Measurements from ENCODE around the gene SNRPA.
"Not testable (repeated sequence)": the region's sequence is repeated elsewhere in the genome, so short reads cannot be mapped to it uniquely, and the experiment has no call there.

SNRPA gene

DNA sequence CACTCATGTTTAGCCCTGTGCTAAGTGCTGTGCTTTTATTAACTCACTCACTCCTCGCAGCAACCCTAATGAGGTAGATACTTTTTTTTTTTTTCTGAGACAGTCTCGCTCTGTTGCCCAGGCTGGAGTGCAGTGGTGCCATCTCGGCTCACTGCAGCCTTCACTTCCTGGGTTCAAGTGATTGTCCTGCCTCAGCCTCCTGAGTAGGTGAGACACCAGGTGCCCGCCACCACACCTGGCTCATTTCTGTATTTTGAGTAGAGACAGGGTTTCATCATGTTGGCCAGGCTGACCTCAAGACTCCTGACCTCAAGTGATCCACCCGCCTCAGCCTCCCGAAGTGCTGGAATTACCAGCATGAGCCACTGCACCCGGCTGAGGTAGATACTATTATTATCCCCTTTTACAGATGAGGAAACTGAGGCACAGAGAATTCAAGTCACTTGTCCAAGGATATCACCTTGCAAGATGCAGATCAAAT lies 31.5 kb upstream of the SNRPA start:
- DNase-seq (ENCODE audit: low read depth), result no peak
- H3K4me3 ChIP-seq (ENCODE audit: low read depth, low read length), result peak overlapping the region; percentile 88

DNA sequence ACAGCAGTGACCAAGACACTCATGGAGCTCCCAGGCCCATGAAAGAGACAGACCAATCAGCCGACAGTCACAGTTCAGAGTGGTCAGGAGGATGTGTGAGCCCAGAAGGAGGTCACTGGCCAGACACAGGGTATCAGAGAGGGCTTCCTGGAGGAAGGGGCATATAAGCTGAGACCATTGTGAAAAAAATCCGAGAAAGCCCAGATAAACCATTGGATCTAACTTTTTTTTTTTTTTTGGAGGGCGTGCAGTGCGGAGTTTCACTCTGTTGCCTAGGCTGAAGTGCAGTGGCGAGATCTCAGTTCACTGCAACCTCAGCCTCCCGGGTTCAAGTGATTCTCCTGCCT lies 29.9 kb upstream of the SNRPA start:
- peak overlapping the region; percentile 88 for H3K4me3 ChIP-seq (ENCODE audit: low read depth, low read length)
- no peak for DNase-seq (ENCODE audit: low read depth)

DNA sequence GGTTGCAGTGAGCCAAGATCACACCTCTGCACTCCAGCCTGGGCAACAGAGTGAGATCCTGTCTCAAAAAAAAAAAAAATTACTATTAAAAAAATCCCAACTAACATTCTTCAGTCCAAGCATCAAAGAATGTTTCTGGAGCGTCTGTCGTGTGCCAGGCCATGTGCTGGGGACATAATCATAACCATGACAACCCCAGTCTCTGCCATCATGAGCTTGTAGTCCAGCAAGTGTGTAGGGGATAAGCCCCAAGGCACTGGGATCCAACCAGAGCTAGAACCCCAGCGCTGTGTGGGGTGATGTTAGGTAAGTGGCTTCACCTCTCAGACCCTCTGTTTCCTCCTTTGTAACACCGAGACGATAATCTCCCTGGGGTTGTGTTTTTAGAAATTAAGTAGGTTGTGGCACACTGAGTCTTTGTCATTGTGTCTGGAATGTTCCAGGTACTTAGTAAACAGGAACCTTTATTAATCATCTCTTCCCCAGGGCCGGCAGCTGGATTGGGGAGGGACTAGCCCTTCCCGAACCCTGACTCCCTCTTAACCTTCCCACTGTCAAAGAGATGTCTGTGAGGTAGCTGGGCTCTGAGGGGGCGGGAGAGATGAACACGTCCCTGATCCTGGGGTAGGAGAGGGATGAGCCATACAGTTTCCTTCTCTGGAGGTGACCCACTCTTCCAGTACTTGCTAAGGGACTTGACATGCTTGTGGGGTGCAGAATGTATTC lies 28.9 kb upstream of the SNRPA start:
- DNase-seq (ENCODE audit: low read depth), result no peak
- peak overlapping the region; percentile 24 for H3K4me3 ChIP-seq (ENCODE audit: low read depth, low read length)

DNA sequence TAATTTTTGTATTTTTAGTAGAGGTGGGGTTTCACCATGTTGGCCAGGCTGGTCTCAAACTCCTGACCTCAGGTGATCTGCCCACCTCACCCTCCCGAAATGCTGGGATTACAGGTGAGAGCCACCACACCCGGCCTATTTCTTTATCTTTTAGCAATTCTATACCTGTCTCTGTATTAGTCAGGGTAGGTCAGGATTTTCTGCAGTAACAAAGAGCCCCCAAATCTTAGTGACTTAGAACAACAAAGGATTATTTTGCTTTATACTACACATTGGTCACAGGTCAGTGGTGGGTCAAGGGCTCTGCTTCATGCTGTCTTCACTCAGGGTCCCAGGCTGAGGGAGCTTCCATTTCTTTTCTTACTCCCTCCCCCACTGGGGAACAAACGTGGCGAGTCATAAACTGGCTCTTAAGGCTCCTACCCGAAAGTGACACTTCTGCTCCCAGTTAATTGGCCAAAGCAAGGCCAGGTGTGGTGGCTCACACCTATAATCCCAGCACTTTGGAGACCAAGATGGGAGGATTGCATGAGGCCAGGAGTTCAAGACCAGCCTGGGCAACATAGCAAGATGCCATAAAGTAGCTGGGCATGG lies 27.2 kb upstream of the SNRPA start:
- H3K4me3 ChIP-seq (ENCODE audit: low read depth, low read length), result no peak overlapping the region
- no peak for DNase-seq (ENCODE audit: low read depth)

DNA sequence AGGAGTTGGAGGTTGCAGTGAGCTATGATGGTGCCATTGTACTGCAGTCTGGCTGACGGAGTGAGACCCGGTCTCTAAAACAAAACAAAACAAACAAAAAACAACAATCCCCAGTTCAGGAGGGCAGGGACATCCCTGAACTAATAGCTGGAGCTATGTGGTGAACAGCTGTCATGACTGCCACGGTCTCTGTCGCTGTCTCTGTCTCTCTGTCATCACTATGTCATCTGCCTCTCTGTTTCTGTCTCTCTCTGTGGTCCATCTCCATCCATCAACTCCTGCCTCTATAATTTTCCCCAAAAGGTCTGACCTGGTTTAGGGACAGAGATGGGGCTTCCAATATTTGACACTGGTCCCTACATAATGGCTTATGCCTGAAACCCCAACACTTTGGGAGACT lies 26.7 kb upstream of the SNRPA start:
- H3K4me3 ChIP-seq (ENCODE audit: low read depth, low read length), result no peak overlapping the region
- DNase-seq (ENCODE audit: low read depth), result no peak

DNA sequence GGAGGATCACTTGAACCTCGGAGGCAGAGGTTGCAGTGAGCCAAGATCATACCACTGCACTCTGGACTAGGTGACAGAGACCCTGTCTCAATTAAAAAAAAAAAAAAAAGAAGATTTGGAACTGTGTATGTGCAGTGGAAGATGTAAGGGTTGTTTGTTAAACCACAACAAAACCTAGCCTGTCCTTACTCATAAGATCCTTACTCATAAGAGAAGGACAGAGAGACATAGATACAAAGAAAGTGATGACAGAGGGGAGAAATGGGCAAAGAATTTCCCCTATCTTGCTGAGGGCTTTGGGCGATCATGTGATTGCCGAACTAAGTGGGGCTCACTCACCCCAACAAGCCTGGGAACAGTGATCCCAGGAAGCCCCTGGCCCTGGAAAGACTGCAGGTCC lies 26.1 kb upstream of the SNRPA start:
- DNase-seq (ENCODE audit: low read depth), result no peak

DNA sequence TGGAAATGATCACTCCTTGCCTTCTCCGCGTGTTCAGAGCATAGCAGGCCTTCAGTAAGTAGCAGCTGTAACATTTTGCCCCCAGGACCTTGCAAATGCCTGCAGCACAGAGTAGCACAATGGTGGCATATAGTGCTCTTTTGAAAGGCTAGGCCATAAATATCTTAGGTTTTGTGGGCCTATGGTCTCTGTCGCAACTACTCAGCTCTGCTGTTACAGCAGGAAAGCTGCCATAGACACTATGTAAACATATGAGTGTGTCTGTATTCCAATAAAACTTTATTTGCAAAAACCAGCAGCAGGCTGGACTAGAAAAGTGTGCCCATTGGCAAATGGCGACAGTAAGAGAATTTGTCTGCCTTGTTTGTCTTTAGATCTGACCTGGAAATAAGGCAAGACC lies 24.7 kb upstream of the SNRPA start:
- no peak for DNase-seq (ENCODE audit: low read depth)
- no peak overlapping the region for H3K4me3 ChIP-seq (ENCODE audit: low read depth, low read length)

More for the DNA sequence above, 26.1 kb upstream of the SNRPA start:
- H3K4me3 ChIP-seq (ENCODE audit: low read depth, low read length), result no peak overlapping the region

DNA sequence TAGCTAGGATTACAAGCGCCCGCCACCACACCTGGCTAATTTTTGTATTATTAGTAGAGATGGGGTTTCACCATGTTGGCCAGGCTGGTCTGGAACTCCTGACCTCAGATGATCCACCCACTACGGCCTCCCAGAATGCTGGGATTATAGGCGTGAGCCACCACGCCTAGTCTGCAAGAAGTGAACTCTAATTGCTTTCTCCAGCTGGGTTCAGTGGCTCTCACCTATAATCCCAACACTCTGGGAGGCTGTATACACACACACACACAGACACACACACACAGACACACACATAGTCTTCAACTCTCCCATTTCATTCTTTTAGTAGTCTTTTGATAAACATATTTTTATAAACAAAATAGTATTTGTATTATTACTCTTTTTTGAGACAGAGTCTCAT lies 20.9 kb upstream of the SNRPA start:
- not testable (repeated sequence) for DNase-seq (ENCODE audit: low read depth); H3K4me3 ChIP-seq (ENCODE audit: low read depth, low read length)

DNA sequence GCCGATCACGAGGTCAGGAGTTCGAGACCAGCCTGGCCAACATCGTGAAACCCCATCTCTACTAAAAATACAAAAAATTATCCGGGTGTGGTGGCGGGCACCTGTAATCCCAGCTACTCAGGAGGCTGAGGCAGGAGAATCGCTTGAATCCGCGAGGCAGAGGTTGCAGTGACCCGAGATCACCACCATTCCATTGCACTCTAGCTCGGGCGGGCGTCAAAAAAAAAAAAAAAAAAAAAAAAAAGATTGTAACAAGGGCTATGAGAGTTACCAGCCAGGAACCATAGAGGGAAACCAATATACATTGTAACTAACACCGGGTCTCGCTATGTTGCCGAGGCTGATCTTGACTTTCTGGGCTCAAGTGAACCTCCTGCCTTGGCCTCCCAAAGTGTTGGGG lies 18.7 kb upstream of the SNRPA start:
- H3K4me3 ChIP-seq (ENCODE audit: low read depth, low read length); DNase-seq (ENCODE audit: low read depth): not testable (repeated sequence)

DNA sequence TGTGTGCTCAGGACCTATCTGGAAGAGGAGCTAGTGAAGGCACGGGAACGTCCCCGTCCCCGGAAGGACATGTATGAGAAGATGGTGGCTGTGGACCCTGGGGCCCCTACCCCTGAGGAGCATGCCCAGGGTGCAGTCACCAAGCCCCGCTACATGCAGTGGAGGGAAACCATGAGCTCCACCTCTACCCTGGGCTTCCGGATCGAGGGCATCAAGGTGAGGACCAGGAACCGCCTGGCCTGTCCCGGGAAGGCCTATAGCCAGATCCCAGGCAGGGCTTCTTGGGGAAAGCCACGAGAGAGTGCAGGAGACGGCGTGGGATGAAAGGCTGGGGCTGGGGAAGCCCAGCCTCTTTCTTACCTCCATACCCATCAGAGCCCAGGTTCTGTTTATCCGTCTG lies 17.9 kb upstream of the SNRPA start:
- no peak overlapping the region for H3K4me3 ChIP-seq (ENCODE audit: low read depth, low read length)
- DNase-seq (ENCODE audit: low read depth), result no peak

DNA sequence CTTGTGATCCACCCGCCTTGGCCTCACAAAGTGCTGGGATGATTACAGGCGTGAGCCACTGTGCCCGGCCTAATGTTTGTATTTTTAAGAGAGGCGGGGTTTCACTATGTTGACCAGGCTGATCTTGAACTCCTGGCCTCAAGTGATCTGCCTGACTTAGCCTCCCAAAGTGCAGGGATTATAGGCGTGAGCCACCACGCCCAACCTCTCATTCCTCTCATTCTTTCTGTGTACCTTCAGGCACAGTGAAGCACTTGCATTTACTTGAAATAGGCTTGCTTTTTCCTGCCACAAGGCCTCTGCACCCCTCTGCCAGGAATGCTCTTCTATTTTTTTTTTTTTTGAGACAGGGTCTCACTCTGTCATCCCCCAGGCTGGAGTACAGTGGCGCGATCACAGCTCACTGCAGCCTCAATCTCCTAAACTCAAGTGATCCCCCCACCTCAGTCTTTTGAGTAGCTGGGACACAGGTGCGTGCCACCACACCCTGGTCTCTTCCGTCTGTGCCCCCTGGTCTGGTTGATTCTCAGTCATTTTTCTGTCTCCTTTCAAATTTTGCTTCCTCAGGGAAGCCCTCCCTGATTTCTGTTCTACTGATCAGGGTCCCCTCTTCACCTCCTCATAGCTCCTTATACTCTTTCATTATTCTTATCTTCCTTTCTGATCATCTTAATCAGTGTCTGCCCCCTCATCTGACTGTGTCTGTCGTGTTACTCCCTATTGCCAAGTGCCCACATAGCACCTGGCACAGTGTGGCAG lies 15.8 kb upstream of the SNRPA start:
- DNase-seq (ENCODE audit: low read depth), result no peak
- H3K4me3 ChIP-seq (ENCODE audit: low read depth, low read length), result no peak overlapping the region

DNA sequence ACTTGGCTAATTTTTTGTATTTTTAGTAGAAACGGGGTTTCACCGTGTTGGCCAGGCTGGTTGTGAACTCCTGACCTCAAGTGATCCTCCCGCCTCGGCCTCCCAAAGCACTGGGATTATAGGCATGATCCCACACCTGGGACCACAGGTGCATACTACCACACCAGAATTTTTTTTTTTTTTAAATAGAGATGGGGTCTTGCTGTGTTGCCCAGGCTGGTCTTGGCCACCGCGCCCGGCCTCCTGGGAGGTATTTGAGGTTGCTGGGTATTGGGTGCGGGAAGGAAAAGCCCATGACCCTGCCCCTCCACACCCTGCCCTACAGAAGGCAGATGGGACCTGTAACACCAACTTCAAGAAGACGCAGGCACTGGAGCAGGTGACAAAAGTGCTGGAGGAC lies 14.3 kb upstream of the SNRPA start:
- no peak for DNase-seq (ENCODE audit: low read depth)

DNA sequence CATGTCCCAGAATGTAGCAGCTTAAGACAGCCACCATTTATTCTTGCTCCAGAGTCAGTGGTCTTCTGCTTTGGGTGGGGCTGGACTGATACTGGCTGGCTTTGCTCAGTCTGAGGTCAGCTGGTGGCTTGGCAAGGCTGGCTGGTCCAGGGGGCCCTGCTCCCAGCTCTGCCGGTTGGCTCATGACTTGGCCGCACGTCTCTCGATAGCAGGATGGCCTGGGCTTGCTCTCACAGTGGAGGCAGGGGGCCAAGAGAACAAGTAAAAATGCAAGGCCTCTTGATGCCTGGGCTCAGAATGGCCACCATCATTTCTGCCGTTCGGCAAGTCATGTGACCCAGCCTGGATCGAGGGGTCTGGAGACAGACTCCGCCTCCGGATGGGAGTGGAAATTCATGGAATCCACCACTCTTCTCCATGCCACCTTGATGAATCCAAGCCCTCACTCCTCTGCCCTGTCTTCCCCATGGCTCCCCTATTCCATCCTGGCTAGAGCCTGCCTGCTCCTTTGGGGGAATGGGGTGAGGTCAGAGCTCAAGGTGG lies 13.8 kb upstream of the SNRPA start:
- no peak overlapping the region for H3K4me3 ChIP-seq (ENCODE audit: low read depth, low read length)
- DNase-seq (ENCODE audit: low read depth), result no peak

More for the DNA sequence above, 14.3 kb upstream of the SNRPA start:
- H3K4me3 ChIP-seq (ENCODE audit: low read depth, low read length), result no peak overlapping the region

DNA sequence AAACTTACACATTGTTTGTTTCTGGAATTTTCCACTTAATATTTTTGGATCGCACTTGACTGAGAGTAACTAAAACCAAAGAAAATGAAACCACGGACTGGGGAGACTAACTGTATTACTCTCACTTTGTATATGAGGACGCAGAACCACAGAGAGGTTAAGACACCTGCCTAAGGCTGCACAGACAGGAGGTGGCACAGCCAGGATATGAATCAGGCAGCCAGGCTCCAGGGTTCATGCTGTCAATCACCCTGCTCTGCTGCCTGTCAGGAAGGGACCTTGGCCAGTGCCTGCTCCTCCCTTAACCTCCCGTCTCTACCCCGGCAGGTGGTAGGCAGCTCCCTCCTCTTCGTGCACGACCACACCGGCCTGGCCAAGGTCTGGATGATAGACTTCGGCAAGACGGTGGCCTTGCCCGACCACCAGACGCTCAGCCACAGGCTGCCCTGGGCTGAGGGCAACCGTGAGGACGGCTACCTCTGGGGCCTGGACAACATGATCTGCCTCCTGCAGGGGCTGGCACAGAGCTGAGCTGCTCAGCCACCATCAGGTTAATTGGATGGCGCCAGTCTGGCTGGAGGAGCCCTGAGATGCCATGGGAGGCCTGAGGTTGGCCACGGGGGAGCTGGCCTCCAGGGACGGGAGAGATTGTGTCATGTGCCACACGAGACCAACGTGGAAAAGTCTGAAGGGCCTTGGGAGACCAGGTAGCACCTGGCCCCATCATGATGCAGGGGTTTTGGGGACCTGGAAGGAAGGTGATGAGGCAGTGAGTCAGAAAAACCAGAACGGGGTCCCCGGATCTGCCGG lies 11.8 kb upstream of the SNRPA start:
- no peak overlapping the region for H3K4me3 ChIP-seq (ENCODE audit: low read depth, low read length)
- DNase-seq (ENCODE audit: low read depth), result no peak

DNA sequence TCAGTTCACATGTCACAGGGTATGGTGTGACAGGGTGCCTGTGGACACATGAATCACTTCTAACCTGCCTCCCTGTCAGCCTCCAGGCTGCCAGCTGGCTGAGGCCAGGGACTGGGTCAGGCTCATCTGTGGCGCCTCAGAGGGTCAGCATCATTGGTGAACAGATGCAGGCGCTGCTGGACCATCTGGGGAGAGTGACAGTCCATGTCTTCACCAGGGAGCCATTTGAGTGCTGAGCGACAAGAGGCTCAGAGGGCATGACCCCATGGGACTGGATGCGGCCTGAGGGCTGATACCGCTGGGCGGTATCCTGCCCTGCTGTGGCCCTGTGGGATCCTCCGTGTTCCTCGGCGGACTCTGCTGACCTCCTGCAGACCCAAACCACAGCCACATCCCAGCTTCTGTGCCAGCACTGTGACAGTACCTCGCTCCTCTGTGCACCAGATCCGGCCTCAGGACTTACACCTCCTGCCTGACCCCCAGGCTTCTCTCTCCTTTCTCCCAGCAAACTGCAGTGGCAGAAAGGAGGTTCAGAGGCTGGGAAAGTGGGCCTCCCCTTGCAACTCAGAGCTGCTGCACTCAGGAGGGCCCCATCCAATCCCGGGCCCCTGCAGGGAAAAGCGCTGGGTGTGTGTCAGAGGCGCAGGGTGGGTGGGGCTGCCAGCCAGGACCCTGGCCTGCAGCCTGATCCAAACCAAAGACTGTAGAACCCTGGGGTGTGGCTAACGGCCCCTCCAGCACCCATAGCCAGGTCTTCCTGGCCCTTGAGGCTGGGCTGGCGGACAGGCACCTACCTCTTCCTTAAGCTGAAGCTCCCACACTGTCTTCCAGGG lies 10.9 kb upstream of the SNRPA start:
- no peak overlapping the region for H3K4me3 ChIP-seq (ENCODE audit: low read depth, low read length)
- no peak for DNase-seq (ENCODE audit: low read depth)

DNA sequence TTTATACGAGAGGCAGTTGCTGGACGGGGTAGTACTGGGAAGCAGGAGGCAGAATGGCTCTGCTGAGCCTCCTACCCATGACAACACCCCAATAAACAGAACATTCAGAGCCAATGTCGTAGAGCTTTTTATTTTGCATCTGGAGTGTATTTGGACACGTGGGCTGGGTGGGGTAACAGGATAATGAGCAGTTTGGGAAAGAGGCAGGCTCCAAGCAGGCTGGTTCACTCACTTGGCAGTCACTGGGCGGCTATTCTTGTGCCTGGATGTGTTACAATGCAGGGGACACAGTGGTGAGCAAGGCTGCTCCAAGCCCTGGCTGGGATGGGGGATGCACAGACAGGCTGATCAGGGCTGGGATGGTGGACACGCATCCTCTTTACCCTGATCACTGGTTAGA lies 10.3 kb upstream of the SNRPA start:
- H3K4me3 ChIP-seq (ENCODE audit: low read depth, low read length), result no peak overlapping the region
- no peak for DNase-seq (ENCODE audit: low read depth)

DNA sequence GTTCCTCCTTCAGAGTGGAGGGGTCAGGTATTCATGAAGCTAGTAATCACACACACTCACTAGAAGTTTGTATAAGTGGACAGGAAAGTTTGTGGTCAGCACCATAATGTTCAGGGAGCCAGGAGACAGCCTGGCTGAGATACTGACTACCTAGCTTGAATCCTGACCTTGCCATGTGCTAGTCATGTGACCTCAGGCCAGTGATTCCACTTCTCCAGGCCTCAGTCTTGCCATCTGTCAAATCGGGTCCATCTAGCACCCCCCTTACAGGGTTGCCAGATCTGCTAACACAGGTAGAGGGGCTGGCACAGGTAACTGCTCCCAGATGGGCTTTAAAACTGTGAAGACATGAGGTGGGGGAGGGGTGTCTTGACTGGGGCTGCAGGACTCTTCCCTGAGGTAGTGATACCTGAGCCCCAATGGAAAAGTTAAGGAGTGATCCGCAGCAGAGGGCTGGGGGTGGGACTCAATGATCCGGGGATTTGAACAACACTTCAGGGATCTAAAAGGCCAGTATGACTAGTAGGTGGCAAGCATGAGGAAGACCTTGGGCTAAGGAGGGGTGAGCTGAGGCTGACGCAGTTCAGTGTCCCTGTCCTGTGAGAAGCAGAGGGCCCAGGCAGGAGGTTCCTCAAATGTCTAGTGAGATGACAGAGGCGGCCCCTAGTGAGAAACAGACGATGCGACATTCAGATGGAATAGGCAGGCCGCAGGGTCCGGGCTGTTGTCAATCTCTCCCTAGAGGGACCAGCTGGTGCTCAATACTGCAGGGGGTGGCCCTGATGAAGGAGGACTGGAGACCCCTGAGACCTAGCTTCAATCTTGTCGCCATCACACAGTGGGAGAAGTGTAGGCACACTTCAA lies 9.2 kb upstream of the SNRPA start:
- no peak for DNase-seq (ENCODE audit: low read depth)

DNA sequence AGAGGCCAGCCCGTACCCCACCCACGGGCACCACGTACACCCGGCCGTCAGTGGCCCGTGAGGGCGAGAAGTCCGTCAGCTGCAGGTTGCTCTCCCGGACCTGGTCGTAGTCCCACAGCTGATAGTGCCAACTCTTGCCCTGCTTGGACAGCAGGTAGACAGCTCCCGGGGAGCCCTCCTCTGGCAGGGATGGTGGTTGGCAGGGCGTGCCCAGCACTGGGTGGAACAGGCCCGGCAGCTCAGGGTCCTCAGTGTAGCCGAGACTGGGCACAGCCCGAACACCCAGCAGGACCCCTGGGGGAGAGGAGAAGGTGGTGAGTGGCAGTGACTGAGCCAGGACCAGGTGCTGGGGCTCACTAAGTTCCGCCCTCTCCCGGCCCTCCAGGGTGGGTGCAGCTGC lies 8.5 kb upstream of the SNRPA start:
- no peak overlapping the region for H3K4me3 ChIP-seq (ENCODE audit: low read depth, low read length)
- no peak for DNase-seq (ENCODE audit: low read depth)

More for the DNA sequence above, 9.2 kb upstream of the SNRPA start:
- H3K4me3 ChIP-seq (ENCODE audit: low read depth, low read length), result no peak overlapping the region
